HG02763 (cell line): ENCODE results near the gene DEAF1.
"Not testable (repeated sequence)": the region's sequence is repeated elsewhere in the genome, so short reads cannot be mapped to it uniquely, and the experiment has no call there.

ENCODE experiments used
- ATAC-seq: cut with Tn5 transposase; IDR thresholded peaks from one replicate; pipeline ENCODE4 v1.9.1; 2021; ENCODE audit warnings: mild to moderate bottlenecking, moderate library complexity; ENCODE audit not compliant: unreplicated experiment

Gene DEAF1

GRCh38 chr11:701741-702461 lies 6.9 kb upstream of the DEAF1 start:
- no peak for ATAC-seq

DNA sequence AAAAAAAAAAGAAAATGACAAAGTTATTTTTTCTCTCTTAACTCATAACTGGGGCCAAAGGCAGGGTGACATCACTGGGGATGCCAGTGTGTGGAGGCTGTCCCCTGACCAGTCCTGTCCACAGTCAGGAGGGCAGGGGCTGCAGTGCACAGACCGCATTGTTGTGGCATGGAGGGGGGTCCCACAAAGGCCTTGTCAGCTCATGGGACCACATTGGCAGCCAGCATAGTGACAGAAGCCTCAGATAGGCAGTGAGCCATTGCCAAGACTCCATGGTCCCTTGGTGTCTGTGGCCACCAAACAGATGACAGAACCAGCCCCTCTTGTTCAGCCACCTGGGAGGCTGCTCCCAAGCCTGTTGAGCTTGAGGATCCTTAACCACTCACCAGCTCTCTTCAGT lies 4.7 kb upstream of the DEAF1 start:
- ATAC-seq: no peak

DNA sequence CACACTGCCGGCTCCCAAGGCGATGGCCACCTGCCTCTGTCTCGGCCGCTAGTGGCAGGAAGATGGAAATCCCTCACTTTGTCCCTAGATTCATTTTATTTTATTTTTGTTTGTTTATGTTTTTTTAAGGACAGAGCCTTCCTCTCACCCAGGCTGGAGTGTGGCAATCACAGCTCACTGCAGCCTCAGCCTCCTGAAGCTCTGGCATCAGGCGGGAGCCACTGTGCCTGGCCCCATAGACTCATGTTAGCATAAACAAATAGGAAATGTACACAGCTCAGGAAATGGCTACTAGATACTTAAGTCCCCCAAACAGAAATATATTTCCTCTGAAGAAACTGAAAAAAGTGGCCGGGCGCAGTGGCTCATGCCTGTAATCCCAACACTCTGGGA lies 4.1 kb upstream of the DEAF1 start:
- ATAC-seq: no peak

GRCh38 chr11:698493-699115 lies 3.6 kb upstream of the DEAF1 start:
- no peak for ATAC-seq

- no peak for ATAC-seq
Measured at GRCh38 chr11:697811-698311, 2.8 kb upstream of the DEAF1 start.

DNA sequence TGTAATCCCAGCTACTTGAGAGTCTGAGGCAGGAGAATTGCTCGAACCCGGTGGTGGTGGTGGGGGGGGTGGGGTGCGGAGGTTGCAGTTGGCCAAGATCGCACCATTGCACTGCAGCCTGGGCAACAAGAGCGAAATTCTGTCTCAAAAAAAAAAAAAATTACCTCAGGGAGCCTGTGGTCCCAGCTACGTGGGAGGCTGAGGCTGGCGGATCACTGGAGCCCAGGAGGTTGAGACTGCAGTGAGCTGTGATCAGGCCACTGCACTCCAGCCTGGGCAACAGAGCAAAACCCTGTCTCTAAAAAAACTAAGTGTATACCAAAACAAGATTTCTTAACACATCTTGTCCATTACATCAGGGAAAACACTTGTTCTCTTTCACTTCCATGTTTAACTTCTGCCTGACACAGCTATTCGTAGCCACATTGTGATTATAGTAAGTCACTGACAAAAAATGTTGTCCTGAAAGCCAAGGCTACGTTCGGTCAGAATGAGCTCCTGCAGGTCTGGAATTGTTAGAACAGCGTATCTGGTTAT lies 2.0 kb upstream of the DEAF1 start:
- ATAC-seq: no peak

DNA sequence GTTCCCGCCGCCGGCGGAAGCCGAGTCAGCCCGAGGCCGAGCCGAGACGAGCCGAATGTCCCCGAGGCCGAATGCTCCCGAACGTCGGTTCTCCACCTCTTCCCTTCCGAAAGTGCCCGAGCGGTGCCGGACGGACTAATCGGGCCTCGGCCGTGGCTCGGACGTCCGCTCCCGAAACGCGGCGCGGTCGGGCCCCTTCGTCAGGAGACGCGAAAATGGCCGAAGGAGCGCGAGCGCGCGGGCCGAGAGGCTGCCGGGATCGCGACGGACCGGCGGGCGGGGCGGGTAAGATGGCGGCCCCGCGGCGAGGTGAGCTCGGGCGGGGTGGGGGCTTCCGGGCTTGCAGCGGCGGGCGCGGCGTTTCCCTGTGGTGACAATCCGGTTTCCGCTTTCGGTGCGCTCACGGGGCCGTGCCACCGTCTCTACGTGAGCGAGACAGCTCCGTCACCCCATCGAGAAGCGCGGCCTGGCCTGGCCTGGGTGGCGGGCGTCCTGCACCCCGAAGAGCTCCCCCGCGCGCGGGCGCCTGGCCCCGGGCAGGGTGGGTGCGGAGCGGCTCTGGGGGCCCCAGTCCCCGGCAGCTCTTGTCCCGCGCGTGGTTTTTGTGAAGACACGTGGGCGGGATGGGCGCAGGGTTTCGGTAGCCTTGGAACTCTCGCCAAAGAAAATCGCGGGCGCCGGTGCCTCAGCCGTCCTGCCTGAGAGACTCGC lies 671 bp upstream of the DEAF1 start, which contains the start of gene TMEM80:
TMEM80 (plus strand) TSS at position 279 of the 711 bp plus-strand sequence; CDS start at position 291, 12 bp downstream.
- peak; percentile 70 for ATAC-seq

DNA sequence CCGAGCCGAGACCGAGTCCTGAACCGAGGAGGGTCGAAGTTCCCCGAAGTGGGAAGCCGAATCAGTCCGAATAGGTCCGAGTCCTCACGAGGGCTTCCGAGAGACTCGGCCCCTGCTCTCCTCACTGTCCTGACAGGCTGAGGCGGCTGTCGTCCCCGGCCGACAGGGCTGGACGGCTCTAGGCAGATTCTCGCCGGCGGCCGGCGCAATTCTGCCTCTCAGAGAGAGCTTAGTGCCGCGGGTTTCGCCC lies 191 bp upstream of the DEAF1 start:
- no peak for ATAC-seq

DNA sequence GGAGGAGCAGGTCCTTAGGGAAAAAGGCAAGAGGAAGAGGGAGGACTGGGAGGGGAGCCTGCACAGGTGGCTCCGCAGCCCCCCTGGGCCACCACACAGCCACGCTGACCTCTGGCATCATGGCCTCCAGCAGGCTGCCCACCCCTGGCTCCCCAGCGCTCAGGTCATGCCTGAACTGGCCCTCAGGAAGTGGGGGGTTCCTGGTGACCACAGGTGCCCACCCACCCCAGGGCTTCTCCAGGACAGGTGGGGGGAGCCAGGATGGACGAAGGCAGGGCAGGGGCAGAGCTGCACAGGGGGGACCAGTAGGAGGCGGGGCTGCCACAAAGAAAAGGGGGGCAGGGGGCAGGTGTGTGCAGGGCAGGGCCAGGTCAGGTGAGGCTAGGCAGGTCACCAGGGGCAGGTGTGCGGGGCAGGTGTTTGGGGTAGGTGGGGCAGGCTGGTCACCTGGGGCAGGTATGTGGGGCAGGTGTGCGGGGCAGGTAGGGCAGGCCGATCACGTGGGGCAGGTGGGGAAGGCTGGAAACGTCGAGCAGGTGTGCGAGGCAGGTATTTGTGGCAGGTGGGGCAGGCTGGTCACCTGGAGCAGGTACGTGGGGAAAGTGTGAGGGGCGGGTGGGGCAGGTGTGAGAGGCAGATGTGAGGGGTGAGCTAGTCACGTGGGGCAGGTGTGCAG lies 997 bp downstream of the DEAF1 start:
- no peak for ATAC-seq

DNA sequence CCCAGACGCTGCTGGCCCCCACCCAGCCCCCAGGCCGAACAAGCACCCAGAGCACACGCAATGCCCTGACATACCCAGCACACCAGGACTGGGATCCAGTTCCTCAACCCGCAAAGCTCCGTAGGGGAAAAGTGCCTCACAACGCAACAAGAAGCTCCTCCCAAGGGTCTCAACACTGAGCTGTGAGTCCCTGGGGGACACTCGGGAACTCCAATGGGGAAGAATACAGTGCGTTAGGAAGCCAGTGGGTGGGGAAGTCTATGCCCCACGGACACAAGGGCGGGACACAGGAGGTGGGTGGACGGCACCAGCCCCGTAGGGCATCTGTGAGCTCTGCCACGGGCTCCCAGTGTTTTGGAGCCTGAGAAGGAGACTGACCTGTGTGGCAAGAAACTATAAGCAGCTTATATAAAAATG lies 1.6 kb downstream of the DEAF1 start:
- ATAC-seq: no peak

- ATAC-seq: no peak
Measured at GRCh38 chr11:692824-693414, 2.1 kb downstream of the DEAF1 start.

GRCh38 chr11:691710-692590 lies 3.1 kb downstream of the DEAF1 start:
- no peak for ATAC-seq

GRCh38 chr11:690738-691633 lies 4.0 kb downstream of the DEAF1 start:
- no peak for ATAC-seq

- not testable (repeated sequence) for ATAC-seq
Measured at GRCh38 chr11:690244-690643, 4.8 kb downstream of the DEAF1 start.

DNA sequence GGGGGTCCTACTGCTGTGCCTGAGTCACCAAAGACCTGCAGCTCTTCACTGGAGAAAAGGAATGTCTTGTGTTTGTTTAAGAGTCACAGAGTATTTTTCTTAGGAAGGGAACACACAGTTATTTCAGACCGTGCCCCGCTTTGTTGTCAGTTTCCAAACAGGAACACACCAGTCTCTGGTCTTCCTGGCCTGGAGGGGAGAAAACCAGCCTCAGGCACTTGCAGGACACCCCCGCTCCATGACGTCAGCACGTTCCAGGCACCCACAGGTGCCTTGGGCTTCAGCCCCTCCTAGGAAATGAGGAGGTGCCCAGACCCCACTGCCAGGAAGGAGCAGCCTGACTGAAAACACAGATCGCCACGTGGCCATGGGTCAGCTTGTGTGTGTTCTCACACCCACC lies 5.4 kb downstream of the DEAF1 start:
- no peak for ATAC-seq

DNA sequence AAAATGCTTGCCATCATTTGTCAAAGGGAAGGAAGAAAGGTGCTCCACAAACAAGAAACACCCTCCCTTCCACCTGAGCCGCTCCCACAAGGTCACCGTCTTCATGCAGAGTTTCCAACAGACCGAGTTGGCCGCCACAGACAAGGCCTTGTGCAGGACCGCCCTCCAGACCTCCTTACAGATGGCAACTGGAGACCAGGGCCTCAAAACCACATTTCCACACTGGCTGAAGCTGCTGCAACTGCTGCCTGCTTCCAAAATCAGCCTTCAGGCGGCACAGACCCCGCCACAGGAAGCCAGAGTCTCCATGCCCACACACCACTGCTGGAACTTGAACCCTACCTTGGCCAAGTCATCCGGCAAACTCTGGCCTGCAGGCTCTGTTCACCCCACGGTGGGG lies 6.3 kb downstream of the DEAF1 start:
- no peak for ATAC-seq

DNA sequence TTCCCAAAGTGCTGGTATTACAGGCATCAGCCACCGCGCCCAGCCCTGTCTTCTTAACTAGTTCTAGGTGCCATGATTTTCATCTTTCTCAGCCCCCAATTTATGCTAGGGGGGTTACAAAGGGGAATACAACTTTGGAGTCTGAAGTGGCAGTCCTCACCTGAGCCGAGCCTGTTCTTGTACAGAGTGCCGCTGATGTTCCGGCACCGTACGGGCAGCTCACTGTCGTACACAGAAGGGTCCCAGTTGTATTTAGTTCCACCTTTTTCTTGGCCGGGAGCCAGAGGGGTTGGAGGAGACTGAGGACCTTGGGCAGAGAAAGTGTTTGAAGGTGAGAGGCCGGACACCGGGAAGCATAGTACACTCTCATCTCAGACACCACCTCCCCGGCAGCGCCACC lies 7.3 kb downstream of the DEAF1 start:
- ATAC-seq: no peak

DNA sequence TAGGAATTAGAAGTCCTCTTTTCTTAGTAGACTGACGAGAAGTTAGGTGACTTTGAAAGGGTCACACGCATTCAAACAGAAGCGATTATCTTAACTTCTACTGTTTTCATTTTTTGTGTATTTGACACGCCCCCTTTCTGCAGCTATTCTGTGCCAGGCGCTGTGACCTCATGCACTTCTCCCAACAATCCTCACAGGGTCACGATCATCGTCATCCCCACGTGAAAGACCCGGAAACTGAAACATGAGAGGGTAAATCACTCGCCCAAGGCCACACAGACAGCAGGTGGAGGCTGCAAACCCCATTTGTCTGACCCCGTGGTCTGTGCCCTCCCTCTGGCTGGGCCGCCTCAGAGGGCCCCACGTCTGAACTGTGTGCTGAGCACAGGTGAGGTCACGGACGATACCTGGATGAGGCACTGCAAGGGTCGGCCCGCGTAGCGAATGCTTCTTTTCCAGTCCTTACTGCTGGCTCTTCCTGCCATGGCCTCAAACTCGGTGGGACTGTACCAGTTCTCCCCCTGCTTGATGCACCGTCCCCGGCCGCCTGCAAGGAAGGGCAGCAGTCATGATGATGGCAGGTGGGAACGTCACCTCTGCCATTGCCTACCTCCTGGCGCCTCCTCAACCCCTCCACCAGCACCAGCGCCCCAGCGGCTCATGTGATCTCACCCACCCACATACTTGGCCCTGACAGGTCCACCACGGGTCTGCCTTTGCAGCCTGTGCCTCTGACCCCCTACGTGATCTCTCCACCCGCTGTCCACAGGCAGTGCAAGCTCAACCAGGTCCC lies 8.4 kb downstream of the DEAF1 start:
- ATAC-seq: no peak
